GM21390 (cell line): ENCODE data around the gene RAB15.
"Not testable (repeated sequence)": the region's sequence is repeated elsewhere in the genome, so short reads cannot be mapped to it uniquely, and the experiment has no call there.

Source experiments
- ATAC-seq: cut with Tn5 transposase; IDR thresholded peaks from one replicate; pipeline ENCODE4 v1.9.1; 2021; ENCODE audit not compliant: unreplicated experiment

Gene RAB15

DNA sequence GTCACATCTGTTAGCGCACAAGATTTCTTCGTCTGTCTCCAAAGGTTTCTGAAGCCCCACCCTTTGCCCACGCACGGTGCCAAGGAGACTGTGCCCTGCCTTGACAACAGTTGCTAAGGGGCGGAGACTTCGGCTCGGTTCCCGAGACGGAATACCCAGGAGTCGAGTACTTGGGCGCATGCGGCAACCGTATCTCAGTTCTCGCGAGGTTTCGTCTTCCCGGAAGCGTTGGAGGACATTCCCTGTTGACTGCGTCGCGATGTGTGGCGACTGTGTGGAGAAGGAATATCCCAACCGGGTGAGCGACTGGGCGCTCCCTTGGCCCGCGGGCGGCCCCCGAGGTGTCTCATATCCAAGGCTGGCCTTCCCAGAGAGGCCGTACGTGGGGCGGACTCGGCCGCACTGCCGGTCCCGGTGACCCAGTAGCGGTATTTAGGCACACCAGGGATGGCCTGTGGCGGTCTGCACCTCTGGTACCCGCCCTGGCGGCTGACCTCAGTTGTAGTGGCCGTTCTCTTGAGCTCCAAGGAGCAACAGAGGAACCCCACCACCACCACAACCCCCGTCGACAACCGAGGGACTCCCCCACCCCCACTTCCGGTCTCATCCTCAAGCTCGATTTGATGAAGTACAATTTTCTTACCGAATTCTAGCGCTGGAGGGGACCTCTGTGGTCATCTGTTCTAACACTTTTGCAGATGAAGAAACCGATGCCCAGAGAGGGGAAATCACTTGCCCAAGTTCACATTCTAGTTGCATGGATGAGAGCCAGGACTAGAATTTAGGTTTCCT is 57.7 kb downstream of the RAB15 start, which contains the start of gene CHURC1:
CHURC1 (plus strand) TSS at position 219 of the 792 bp plus-strand sequence; CDS start at position 260, 41 bp downstream.
- ATAC-seq = peak; percentile 96

DNA sequence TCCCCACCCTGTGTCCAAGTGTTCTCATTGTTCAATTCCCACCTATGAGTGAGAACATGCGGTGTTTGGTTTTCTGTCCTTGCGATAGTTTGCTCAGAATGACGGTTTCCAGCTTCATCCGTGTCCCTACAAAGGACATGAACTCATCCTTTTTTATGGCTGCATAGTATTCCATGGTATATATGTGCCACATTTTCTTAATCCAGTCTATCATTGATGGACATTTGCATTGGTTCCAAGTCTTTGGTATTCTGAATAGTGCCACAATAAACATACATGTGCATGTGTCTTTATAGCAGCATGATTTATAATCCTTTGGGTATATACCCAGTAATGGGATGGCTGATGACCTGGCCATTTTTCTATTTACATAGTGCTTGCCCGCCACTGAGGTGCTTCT is 58.7 kb downstream of the RAB15 start:
- ATAC-seq = not testable (repeated sequence)

DNA sequence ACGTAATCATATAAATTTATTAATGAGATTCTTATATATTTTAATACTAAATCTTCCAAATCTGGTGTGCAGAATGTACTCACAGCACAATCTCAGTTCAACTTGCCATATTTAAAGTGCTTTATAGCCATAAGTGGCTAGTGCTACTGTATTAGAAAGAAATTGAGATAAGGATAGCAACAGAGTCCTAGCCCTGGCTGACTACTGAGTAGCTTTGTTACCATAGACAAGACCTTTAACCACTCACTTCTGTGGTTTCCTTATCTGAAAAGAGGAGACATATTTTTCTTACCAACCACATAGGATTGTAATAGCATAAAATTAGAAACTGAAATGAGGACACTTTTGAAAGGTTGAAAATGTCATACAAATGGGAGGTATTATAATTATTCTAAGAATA is 59.9 kb downstream of the RAB15 start:
- ATAC-seq = no peak

DNA sequence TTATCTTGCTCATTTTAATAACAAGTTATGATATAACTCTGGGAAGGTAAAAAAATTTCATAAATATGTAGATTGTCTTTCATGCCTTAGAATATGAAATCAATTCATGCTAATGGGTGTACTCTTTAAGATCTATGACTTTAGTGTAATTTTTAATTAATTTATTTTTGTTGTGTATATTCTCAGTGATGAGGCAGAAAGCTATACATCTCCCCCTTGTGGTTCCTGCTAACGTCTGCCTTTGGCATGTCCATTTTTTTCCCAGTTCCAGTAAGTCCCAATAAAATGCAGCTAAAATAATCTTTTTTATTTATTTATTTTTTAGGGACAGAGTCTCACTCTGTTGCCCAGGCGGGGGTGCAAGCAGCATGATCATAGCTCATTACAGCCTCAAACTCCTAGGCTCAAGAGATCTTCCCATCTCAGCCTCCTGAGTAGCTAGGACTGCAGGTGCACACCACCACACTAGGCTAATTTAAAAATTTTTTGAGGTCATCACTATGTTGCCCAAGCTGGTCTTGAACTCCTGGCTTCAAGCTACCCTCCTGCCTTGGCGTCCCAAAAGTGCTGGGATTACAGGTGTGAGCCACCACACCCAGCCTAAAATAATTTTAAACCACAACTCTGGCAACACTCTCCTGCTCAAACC is 61.2 kb downstream of the RAB15 start:
- no peak for ATAC-seq

DNA sequence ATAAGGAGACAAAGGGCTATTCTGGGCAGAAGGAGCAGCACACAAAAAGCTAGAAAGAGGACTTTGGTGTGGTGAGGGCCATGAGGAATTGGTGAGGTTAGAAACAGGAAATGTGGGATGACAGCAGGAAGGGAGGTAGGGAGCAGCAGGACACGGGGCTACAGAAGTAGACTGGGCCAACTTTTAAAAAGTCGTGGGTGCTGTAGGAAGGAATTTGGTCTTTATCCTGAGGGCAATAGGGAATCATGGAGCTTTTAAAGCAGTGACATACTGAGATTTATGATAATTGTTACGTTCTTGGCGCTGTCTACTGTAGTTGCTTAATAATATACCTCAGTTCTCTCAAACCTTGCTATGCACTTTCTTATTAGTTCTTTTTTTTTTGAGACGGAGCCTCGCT is 66.1 kb downstream of the RAB15 start:
- no peak for ATAC-seq

DNA sequence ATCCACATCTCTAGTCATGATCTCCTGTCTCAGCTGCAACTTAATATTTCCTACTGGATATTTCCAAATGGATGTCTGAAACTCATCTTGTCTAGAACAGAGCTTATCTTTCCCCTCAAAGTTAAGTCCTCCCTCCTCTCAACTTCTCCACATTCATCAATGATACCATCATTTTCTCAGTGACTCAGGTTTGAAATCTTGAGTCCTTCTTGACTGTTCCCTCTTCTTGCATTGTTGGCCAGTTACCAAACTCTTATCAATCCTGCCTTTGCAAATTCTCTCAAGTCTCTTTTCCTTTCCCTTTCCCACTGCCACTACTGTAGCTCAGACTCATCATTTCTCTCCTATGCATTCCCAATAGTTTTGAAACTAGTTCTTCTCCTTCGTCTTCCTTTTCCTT is 72.2 kb downstream of the RAB15 start:
- no peak for ATAC-seq
